ENCODE measurements around the gene MCC.

GRCh38 chr5:113056988-113057387 is 431.3 kb downstream of the MCC start:
- TF ChIP-seq EZH2 (IDR thresholded peaks at IDR 0.05; ENCODE audit: borderline replicate concordance, low read depth, low read length, poor library complexity, severe bottlenecking) (no peak), CTCF (conservative IDR thresholded peaks at IDR 0.05; ENCODE audit: low read depth, low read length) (no peak)

Data from A673 (cell line).